ENCODE results near the gene CACNA1A. TPM values are rescaled to one million over a fixed set of nuclear protein-coding genes. Genes with fewer than 3 reads are reported as not detected.

Gene CACNA1A
- total RNA-seq, 4 donors from 2014 or later: 0.33 to 0.75 (median 0.43) TPM

DNA sequence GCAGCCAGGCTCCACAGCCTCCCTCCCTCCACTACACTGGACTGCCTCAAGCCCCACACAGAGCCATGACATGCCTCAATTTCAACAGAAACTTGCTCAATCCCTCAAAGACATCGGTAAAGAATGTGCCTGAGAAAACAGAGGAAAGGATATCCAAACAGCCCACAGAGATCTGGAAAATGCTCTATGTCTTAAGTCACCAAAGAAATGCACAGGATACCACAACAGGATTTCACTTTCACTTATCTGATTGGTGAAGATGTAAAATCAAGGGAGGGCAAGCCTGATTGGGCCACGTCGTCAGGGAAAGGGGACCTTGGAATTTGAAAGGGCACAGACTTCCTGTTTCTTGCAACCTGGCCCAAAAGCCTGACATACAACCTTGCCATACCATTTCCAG lies 14.2 kb downstream of the CACNA1A start:
- intact Hi-C loops (cut with DNase I): no loop called here
- H3K4me1 ChIP-seq: no peaks in the 10 kb centered on the region
- H3K9me3 ChIP-seq: peaks cover 0 to 7% (median 0%) of the 10 kb centered on the region in 4 donors
- peaks cover 0 to 36% (median 4%) of the 10 kb centered on the region in 4 donors for H3K27me3 ChIP-seq
- no peak overlapping the region for H3K4me3 ChIP-seq
- no peak overlapping the region for H3K27ac ChIP-seq (replicated peaks in 1 of 4)
- DNase-seq (ENCODE audit: extremely low spot score): no peak
- TF ChIP-seq CTCF (IDR thresholded peaks at IDR 0.05) (no peak), POLR2AphosphoS5 (IDR thresholded peaks at IDR 0.05) (no peak), POLR2A (IDR thresholded peaks at IDR 0.05; ENCODE audit: low read depth) (no peak)
- H3K36me3 ChIP-seq: no peaks in the 10 kb centered on the region
- WGBS: 16% methylated on average over 3 of the region's 3 CpGs

DNA sequence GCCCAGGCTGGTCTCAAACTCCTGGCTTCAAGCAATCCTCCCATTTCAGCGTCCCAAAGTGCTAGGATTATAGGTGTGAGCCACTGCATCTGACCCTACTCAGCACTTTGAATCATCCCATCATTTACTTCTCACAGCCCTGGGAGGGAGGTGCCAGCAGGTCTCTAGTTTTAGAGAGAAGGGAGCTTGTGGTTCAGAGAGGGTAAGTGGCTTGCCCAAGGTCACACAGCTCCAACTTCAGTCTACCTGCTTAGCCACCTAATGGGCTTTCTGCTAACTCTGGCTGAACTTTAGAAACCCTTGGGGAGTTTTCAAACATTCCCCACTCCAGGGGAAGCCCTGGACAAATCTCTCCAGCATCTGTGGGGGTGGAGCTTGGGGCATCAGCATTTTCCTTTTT lies 18.3 kb downstream of the CACNA1A start:
- intact Hi-C loops (cut with DNase I): no loop called here
- no peak for TF ChIP-seq POLR2AphosphoS5 (IDR thresholded peaks at IDR 0.05)
- TF ChIP-seq POLR2A (IDR thresholded peaks at IDR 0.05; ENCODE audit: low read depth): no peak
- no peak for TF ChIP-seq CTCF (IDR thresholded peaks at IDR 0.05)
- no peak for TF ChIP-seq EP300 (IDR thresholded peaks at IDR 0.05)
- no peaks in the 10 kb centered on the region for H3K36me3 ChIP-seq
- H3K4me1 ChIP-seq: no peaks in the 10 kb centered on the region
- DNase-seq (ENCODE audit: extremely low spot score): no peak
- no peak overlapping the region for H3K4me3 ChIP-seq
- H3K9me3 ChIP-seq: peaks cover 0 to 5% (median 2%) of the 10 kb centered on the region in 4 donors
- H3K27me3 ChIP-seq: peaks cover 0 to 38% (median 4%) of the 10 kb centered on the region in 4 donors
- H3K27ac ChIP-seq (replicated peaks in 1 of 4): no peak overlapping the region
- WGBS: 89% methylated on average over 1 of the region's 1 CpG

DNA sequence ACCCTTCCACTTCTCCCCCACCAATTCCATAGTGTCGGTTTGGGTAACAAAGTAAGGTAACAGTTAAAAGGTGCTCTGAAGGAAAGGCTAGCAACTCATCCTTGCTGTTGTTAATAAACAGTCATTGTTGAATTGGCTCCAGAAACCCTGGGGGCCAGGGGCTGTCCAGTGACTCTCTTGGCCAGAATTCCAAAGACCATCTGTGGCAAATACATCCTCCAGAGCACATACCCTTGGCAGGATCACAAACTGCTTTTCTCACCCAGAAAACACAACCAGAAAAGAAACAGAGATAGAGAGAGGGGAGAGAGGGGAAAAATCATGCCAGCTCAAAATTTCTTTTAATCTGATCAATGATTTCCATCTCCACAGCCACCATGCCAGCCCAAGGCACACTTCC lies 22.1 kb downstream of the CACNA1A start:
- WGBS: 76% methylated on average over 1 of the region's 1 CpG
- intact Hi-C loops (cut with DNase I): no loop called here
- Histone ChIP-seq H3K9me3 (peaks cover 0 to 7% (median 3%) of the 10 kb centered on the region in 4 donors), H3K36me3 (no peaks in the 10 kb centered on the region), H3K4me1 (no peaks in the 10 kb centered on the region), H3K27ac (replicated peaks in 1 of 4) (no peak overlapping the region), H3K4me3 (no peak overlapping the region), H3K27me3 (peaks cover 0 to 35% (median 2%) of the 10 kb centered on the region in 4 donors)
- TF ChIP-seq EP300 (IDR thresholded peaks at IDR 0.05): no peak
- DNase-seq (ENCODE audit: extremely low spot score): no peak

GRCh38 chr19:13483215-13483614 lies 23.1 kb downstream of the CACNA1A start:
- intact Hi-C loops (cut with DNase I): no loop called here
- Histone ChIP-seq H3K9me3 (peaks cover 0 to 7% (median 3%) of the 10 kb centered on the region in 4 donors), H3K27ac (replicated peaks in 1 of 4) (no peak overlapping the region), H3K36me3 (no peaks in the 10 kb centered on the region), H3K27me3 (peaks cover 0 to 33% (median 2%) of the 10 kb centered on the region in 4 donors), H3K4me1 (no peaks in the 10 kb centered on the region), H3K4me3 (no peak overlapping the region)
- no peak for DNase-seq (ENCODE audit: extremely low spot score)
- WGBS: 59% methylated on average over 5 of the region's 5 CpGs
- TF ChIP-seq POLR2A (IDR thresholded peaks at IDR 0.05; ENCODE audit: low read depth) (no peak), CTCF (IDR thresholded peaks at IDR 0.05) (no peak), EP300 (IDR thresholded peaks at IDR 0.05) (no peak), POLR2AphosphoS5 (IDR thresholded peaks at IDR 0.05) (no peak)

DNA sequence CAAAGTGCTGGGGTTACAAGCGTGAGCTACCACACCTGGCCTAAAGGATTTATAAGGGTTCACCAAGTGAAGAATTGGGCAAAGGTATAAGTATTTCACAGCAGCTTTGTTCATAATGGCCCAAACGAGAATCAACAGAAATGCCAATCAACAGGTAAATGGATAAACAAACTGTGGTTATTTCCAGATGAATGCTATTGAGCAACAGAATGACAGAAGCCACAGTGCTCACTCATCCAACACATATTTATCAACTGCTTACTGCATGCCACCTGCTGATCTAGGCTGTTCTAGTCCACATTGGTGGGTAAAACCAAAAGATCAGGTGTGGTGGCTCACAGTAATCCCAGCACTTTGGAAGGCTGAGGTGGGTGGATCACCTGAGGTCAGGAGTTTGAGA lies 27.7 kb downstream of the CACNA1A start:
- Histone ChIP-seq H3K36me3 (no peaks in the 10 kb centered on the region), H3K4me1 (no peaks in the 10 kb centered on the region), H3K4me3 (no peak overlapping the region), H3K27me3 (peaks cover 0 to 29% (median 0%) of the 10 kb centered on the region in 4 donors), H3K27ac (replicated peaks in 1 of 4) (no peak overlapping the region), H3K9me3 (peaks cover 0 to 36% (median 25%) of the 10 kb centered on the region in 4 donors)
- 79% methylated on average over 2 of the region's 2 CpGs for WGBS
- intact Hi-C loops (cut with DNase I): no loop called here
- DNase-seq (ENCODE audit: extremely low spot score): no peak
- TF ChIP-seq EP300 (IDR thresholded peaks at IDR 0.05) (no peak), POLR2AphosphoS5 (IDR thresholded peaks at IDR 0.05) (no peak), CTCF (IDR thresholded peaks at IDR 0.05) (no peak)

All from esophagus muscularis mucosa (tissue), 4 donors.